Spleen (tissue), 11 donors: Measurements from ENCODE around the gene TMEFF1. TPM values are rescaled to one million over a fixed set of nuclear protein-coding genes. Genes with fewer than 3 reads are reported as not detected.

ENCODE experiments used
- DNase-seq: peaks from one replicate; pipeline ENCODE4 v3.0.0-alpha.2; 2020
- H3K27ac ChIP-seq, 8 donors: fragments of 200-600 bp; sonication (generic) in 7 of 8; 1 replicate in 4 of 8; 2 replicates in 4 of 8; pipeline versions ENCODE4 v1.5.0 to v1.8.0; 2016 to 2021; ENCODE audit warnings: inconsistent platforms in 4 of 8, mild to moderate bottlenecking in 4 of 8, moderate library complexity in 1 of 8
- H3K27me3 ChIP-seq, 7 donors: fragments of 200-600 bp; sonication (generic) in 6 of 7; replicated peaks in 1 of 7; 1 replicate in 4 of 7; 2 replicates in 3 of 7; pipeline versions ENCODE4 v1.5.0 to v1.8.0; 2016 to 2021; ENCODE audit warnings: inconsistent platforms in 3 of 7, mild to moderate bottlenecking in 1 of 7
- H3K36me3 ChIP-seq, 6 donors: fragments of 200-600 bp; sonication (generic) in 5 of 6; 1 replicate in 4 of 6; 2 replicates in 2 of 6; pipeline versions ENCODE4 v1.5.0 to v1.8.0; 2016 to 2021; ENCODE audit warnings: inconsistent platforms in 2 of 6
- H3K4me1 ChIP-seq, 6 donors: fragments of 200-600 bp; sonication (generic) in 5 of 6; 1 replicate in 3 of 6; 2 replicates in 3 of 6; pipeline versions ENCODE4 v1.5.0 to v1.8.0; 2016 to 2021; ENCODE audit warnings: inconsistent platforms in 3 of 6
- H3K4me3 ChIP-seq, 8 donors: fragments of 200-600 bp; sonication (generic) in 7 of 8; 1 replicate in 4 of 8; 2 replicates in 4 of 8; pipeline versions ENCODE4 v1.5.0 to v1.8.0; 2016 to 2021; ENCODE audit warnings: inconsistent platforms in 4 of 8, mild to moderate bottlenecking in 4 of 8, moderate library complexity in 2 of 8
- H3K9me3 ChIP-seq, 8 donors: fragments of 200-600 bp; sonication (generic) in 7 of 8; 1 replicate in 4 of 8; 2 replicates in 4 of 8; pipeline versions ENCODE4 v1.5.0 to v1.8.0; 2016 to 2021; ENCODE audit warnings: inconsistent platforms in 4 of 8
- POLR2A ChIP-seq, 3 donors: fragments of 450-650 bp; IDR thresholded peaks; one replicate each; pipeline ENCODE4 v1.5.1; 2017; ENCODE audit warnings: antibody characterized with exemption in 3 of 3, mild to moderate bottlenecking in 1 of 3
- POLR2AphosphoS5 ChIP-seq, 3 donors: sonication (generic); formaldehyde crosslinking; IDR thresholded peaks; one replicate each; pipeline ENCODE4 v1.5.1; 2017; ENCODE audit warnings: antibody characterized with exemption in 3 of 3
- WGBS, 5 donors: extraction: QIAGEN DNeasy Blood & Tissue Kit in 3 of 5; methylation state at CpG; one replicate each; pipeline versions ENCODE4 v1.1.5 to v1.1.7; 2013 to 2018; 5-methylcytosine and 5-hydroxymethylcytosine counted together
- intact Hi-C: fragments of 100-400 bp; cut with DNase I; formaldehyde crosslinking; loops from one replicate; pipeline ENCODE4 v1.15.0; 2023; ENCODE audit warnings: low total_unique reads
- polyA plus RNA-seq, 3 donors: library from polyadenylated mRNA; stranded (reverse); fragments of 200-250 nt; gene quantifications; one replicate each; pipeline ENCODE4 v1.2.1, GENCODE V29; 2013
- total RNA-seq, 7 donors: library from RNA; depleted of rRNA in 3 of 7; stranded (reverse); fragments of >200 nt in 3 of 7; fragmentation: NEBNext Ultra II Directional in 4 of 7; extraction: Animal tissue kit (Norgen Biotek cat#: 25700) in 4 of 7; gene quantifications; one replicate each; pipeline versions ENCODE4 v1.1.0 to v1.2.1, GENCODE V29; 2016 to 2021
- TF ChIP-seq, protein P1 (sequence below), 11 experiments: fragments of 200-600 bp in 7 of 11; fragments of 450-650 bp in 4 of 11; sonication (generic) in 4 of 11; IDR thresholded peaks in 8 of 11; conservative IDR thresholded peaks in 3 of 11; 1 replicate in 7 of 11; 2 replicates in 4 of 11; pipeline versions ENCODE4 v1.4.0 to v1.8.0; 2016 to 2021; ENCODE audit warnings: antibody characterized with exemption in 11 of 11, inconsistent platforms in 4 of 11, mild to moderate bottlenecking in 1 of 11
- donor health status: healthy with polysubstance abuse.
- donor health status: DM: no; HTN: no; CAD: no; lungs with moderate emphysema.
- donor health status: DM: no; HTN: no; CAD: no.
- donor health status: Bipolar disorder and iron deficiency.
- donor health status: healthy.
- donor health status: DM: no; HTN: no; CAD: no.
- donor health status: DM: yes; HTN: yes; CAD: no.

The TMEFF1 gene
- total and polyA plus RNA-seq, 10 donors = 0.03 to 0.13 (median 0.05) TPM; not detected in 7

DNA sequence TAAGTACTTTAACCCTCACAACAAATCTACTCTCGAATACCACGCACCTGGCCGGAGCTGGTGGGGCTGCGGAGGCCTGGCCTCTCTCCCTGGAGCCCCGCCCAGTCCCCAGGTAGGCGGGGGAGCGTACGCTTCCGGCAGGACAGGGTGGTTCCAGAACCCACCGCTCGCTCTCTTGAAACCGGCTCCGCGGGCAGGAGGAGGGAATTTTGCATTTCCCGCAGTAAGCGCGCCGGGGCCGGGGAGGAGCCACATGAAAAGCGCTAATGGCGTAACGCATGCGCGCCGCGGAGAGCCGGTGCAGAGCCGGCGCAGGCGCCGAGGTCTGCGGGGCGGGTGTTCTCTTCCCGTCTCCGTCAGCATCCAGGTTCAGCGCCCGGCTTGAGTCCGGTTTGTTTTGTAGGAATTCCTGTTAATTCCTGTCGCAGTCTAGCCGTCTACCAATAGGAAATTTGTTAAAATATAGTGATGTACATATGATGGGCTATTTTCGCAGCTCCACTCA lies 125.7 kb downstream of the TMEFF1 start:
- peak overlapping the region in 4 of 8 donors; percentile 35 to 60 (median 56) for H3K27ac ChIP-seq
- intact Hi-C loops = no loop called here

DNA sequence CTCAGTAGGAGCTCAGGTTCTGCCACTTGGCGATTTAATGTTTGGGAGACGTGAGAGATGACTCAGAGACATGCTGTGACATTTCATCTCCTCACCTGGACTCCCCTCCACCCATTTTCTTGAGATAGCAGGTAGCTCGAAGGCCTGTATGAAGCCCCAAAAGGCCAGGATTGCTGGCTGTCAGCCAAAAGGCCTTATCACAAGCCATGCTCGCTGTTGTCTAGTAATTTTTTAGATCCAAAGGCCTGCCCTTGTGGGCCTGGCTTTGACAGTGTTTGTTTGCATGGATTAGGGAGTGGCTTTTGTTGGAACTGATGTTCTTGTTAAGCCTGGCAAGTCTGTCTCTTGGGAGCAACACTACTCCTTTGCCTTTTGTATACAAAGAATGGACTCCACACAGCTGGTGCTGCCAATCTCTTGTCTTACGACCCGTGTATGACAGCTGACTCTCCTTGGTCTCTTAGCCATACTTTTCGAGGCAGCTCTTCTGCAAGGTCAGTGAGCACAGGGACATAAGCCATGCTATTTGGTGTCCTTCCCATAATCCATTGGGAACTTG lies 127.7 kb downstream of the TMEFF1 start:
- Histone ChIP-seq H3K27me3 (no peaks in the 10 kb centered on the region), H3K4me1 (peaks cover 0 to 18% (median 12%) of the 10 kb centered on the region in 6 donors), H3K36me3 (no peaks in the 10 kb centered on the region), H3K9me3 (no peaks in the 10 kb centered on the region), H3K27ac (no peak overlapping the region), H3K4me3 (no peak overlapping the region)
- intact Hi-C loops = no loop called here
- 86 to 93% (median 89%) methylated on average over 7 of the region's 7 CpGs for WGBS, 5 donors
- DNase-seq = no peak
- TF ChIP-seq POLR2A (IDR thresholded peaks at IDR 0.05) = no peak
- TF ChIP-seq, protein P1, sequence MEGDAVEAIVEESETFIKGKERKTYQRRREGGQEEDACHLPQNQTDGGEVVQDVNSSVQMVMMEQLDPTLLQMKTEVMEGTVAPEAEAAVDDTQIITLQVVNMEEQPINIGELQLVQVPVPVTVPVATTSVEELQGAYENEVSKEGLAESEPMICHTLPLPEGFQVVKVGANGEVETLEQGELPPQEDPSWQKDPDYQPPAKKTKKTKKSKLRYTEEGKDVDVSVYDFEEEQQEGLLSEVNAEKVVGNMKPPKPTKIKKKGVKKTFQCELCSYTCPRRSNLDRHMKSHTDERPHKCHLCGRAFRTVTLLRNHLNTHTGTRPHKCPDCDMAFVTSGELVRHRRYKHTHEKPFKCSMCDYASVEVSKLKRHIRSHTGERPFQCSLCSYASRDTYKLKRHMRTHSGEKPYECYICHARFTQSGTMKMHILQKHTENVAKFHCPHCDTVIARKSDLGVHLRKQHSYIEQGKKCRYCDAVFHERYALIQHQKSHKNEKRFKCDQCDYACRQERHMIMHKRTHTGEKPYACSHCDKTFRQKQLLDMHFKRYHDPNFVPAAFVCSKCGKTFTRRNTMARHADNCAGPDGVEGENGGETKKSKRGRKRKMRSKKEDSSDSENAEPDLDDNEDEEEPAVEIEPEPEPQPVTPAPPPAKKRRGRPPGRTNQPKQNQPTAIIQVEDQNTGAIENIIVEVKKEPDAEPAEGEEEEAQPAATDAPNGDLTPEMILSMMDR (IDR thresholded peaks at IDR 0.05 in 8 of 11, conservative IDR thresholded peaks at IDR 0.05 in 3 of 11) = no peak
- TF ChIP-seq POLR2AphosphoS5 (IDR thresholded peaks at IDR 0.05) = no peak

More for the DNA sequence above, 125.7 kb downstream of the TMEFF1 start:
- peak; percentile 94 for DNase-seq
- Histone ChIP-seq H3K4me1 (peaks cover 0 to 20% (median 13%) of the 10 kb centered on the region in 6 donors), H3K9me3 (no peaks in the 10 kb centered on the region), H3K4me3 (peak overlapping the region; percentile 10 to 70 (median 44)), H3K27me3 (no peaks in the 10 kb centered on the region), H3K36me3 (no peaks in the 10 kb centered on the region)
- 1 to 3% (median 1%) methylated on average over 25 to 41 of the region's 41 CpGs for WGBS, 5 donors
- TF ChIP-seq POLR2A (IDR thresholded peaks at IDR 0.05) = no peak
- peak; percentile 38 to 67 (median 60) for TF ChIP-seq POLR2AphosphoS5 (IDR thresholded peaks at IDR 0.05)

DNA sequence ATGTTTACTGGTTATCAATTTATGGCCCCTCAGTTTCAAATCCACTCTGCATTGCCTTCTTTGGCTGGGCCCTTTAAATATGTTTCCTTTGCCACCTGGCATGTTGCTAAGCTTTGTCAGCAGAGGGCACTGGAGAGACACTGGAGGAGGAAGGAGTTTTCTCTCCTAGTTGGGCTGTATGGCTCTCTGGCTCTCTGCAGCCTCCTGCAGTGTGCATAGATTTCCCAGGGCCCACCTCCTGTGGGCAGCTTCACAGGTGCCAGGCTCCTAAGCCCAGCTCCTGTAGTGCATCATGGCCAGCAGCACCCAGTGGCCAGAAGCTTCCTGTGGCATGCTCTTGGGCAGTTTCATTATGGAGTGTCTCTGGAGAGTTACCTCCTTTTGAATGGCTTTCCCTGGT lies 128.3 kb downstream of the TMEFF1 start:
- intact Hi-C loops = no loop called here
- H3K9me3 ChIP-seq = no peaks in the 10 kb centered on the region
- peaks cover 0 to 17% (median 11%) of the 10 kb centered on the region in 6 donors for H3K4me1 ChIP-seq
- H3K4me3 ChIP-seq = no peak overlapping the region
- TF ChIP-seq POLR2AphosphoS5 (IDR thresholded peaks at IDR 0.05) = no peak
- TF ChIP-seq, protein P1 (IDR thresholded peaks at IDR 0.05 in 8 of 11, conservative IDR thresholded peaks at IDR 0.05 in 3 of 11) = peak in 6 of 11 experiments; percentile 14 to 48 (median 34)
- TF ChIP-seq POLR2A (IDR thresholded peaks at IDR 0.05) = no peak
- no peaks in the 10 kb centered on the region for H3K27me3 ChIP-seq
- no peaks in the 10 kb centered on the region for H3K36me3 ChIP-seq
- no peak overlapping the region for H3K27ac ChIP-seq
- DNase-seq = no peak

DNA sequence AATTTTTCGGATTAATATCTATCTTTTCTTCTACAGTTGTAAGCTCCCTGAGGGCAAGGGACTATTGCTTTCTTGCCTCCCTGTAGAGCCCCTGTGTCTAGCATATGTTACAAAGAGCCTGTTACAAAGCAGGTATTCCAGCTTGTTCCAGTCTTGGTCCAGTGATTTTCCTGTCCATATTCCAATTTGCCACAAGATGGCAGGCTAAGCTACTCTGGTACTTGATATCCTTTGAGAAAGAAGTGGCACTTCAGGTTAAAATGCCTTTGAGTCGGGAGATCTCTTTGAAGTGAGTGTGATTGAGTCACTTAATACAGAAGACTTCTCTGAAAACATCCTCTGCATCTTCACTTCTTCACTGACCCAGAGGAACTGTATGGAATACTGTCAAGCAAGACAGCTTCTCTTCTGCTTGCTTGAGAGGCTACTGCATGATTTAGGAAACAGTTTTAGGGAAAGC lies 129.4 kb downstream of the TMEFF1 start:
- Histone ChIP-seq H3K27ac (no peak overlapping the region), H3K36me3 (no peaks in the 10 kb centered on the region), H3K9me3 (no peaks in the 10 kb centered on the region), H3K4me1 (peaks cover 0 to 17% (median 11%) of the 10 kb centered on the region in 6 donors), H3K27me3 (no peaks in the 10 kb centered on the region), H3K4me3 (no peak overlapping the region)
- WGBS, 5 donors = 34 to 44% (median 40%) methylated on average over 2 of the region's 2 CpGs
- TF ChIP-seq, protein P1 (IDR thresholded peaks at IDR 0.05 in 8 of 11, conservative IDR thresholded peaks at IDR 0.05 in 3 of 11) = peak in 5 of 11 experiments; percentile 29 to 52 (median 34)
- TF ChIP-seq POLR2AphosphoS5 (IDR thresholded peaks at IDR 0.05) = no peak
- intact Hi-C loops = no loop called here
- DNase-seq = no peak
